GM11168 (cell line): ENCODE results near the gene TMEM167B.
"Not testable (repeated sequence)": the region's sequence is repeated elsewhere in the genome, so short reads cannot be mapped to it uniquely, and the experiment has no call there.

Experiments used
- in situ Hi-C: fragments of 300-500 bp; cut with MboI; formaldehyde crosslinking; loops from one replicate; pipeline ENCODE4 v1.12.0; 2022; ENCODE audit warnings: low sequenced_read_pairs; ENCODE audit not compliant: unreplicated experiment

The TMEM167B gene

DNA sequence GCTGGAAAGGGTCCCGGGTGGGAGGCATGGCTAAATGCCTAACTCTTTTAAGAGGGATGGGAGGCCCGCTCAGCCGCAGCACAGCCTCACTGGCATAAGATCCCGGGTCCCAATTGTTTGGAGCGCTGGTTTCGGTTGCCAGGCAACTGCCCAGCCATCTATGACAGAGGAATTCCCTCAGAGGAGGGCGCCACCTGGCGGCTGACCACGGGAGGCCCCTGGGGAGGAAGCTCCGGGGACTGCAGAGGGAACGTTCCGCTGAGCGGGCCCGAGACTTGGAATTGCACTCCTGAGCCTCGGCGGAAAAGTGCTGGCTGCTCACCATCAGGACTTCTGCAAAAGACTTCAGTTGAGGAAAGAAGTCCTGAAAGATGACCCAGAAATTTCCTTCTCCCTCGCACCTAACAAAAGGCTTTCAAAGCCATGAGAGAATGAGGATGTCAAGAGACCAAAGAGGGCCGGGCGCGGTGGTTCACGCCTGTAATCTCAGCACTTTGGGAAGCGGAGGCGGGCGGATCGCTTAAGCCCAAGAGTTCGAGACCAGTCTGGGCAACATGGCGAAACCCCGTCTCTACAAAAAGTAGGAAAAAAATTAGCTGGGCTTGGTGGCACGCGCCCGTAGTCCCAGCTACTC is 22.2 kb downstream of the TMEM167B start:
- in situ Hi-C loops: no loop called here

- in situ Hi-C loops: no loop called here
Measured at GRCh38 chr1:109113590-109114341, 23.2 kb downstream of the TMEM167B start, which contains the start of gene ELAPOR1. ELAPOR1 (plus strand) TSS chr1:109114115; CDS start chr1:109114184, 69 bp downstream.

DNA sequence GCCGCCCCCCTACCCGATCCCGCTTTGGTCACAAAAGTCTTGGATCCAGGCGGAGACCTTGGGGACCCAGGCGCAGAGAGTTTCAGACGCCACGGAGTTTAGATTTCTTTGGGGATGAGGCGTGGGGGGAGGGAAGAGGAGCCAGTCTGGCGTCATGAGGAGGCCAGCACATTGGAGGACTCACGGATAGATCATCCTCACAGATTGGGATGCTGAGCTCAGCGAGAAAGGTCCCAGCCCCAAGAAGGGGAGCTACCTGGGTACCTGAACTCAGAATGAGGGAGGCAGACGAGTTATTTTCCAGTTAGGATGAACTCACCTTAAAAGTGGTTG is 23.7 kb downstream of the TMEM167B start:
- in situ Hi-C loops: no loop called here

- in situ Hi-C loops: no loop called here
Measured at GRCh38 chr1:109115685-109116084, 25.1 kb downstream of the TMEM167B start.

DNA sequence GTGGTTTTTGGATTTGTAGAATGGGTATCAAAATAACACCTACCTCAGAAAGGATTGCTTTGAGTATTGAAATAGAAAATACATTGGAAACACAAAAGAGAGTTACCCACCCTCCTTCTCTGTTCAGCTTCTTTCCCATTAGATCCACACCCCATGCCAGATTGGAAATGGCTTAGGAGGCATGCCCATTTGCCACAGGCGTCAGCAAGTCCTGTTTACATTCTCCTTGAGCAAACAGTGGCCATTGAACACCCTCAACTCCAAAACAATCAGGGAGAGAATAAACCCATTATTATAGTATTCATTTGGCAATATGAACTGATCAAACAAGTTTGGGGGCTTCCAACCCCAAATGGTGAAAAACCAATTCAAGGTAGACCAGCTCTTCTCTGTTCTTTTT is 25.7 kb downstream of the TMEM167B start:
- in situ Hi-C loops: no loop called here

DNA sequence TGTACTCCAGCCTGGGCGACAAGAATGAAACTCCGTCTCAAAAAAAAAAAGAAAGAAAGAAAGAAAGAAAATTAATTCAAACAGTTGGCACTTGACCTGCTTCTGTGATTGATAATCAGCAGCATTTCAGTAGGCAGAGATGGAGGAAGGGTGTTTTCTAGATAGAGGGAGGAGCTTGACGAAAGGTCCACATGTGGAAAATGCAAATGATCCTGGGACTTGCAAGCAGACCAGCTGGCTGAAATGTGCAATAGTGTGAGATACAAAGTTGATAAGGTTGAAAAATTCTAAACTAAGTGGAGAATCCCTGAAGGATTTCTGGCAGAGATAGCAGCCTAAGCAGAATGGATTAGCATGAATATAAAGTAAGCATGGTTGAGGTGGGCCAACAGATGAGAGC is 27.5 kb downstream of the TMEM167B start:
- in situ Hi-C loops: no loop called here

DNA sequence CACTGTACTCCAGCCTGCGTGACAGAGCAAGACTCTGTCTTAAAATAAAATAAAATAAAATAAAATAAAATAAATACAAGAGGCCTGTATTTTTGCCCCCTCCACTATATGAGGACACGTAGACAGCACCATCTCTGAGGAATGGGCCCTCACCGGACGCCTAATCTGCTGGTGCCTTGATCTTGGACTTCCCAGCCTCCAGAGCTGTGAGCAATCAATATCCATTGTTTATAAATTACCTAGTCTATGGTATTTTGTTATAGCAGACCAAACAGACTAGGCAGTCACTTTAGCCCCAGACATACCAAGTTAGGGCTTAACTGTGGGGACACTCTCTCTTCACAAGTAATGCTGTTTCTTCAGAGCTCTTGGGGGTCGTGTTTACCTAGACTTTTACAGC is 29.8 kb downstream of the TMEM167B start:
- in situ Hi-C loops: no loop called here

DNA sequence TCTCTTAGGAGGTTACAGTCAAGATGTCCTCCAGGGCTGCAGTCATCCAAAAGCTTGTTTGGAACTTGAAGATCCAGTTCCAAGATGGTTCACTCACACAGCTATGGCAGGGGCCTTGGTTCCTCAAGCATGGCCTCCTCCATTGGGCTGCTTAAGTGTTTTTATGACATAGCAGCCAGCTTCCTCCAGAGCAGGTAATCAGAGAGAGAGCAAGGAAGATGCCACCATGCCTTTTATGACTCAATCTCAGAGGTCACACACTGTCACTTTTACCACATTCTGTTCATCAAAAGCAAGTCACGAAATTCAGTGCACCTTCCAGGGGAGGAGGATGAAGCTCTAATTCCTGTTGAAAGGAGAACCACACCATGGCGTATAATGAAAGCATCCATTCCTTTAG is 40.5 kb downstream of the TMEM167B start:
- in situ Hi-C loops: no loop called here

- in situ Hi-C loops: no loop called here
Measured at GRCh38 chr1:109131800-109132199, 41.2 kb downstream of the TMEM167B start.

DNA sequence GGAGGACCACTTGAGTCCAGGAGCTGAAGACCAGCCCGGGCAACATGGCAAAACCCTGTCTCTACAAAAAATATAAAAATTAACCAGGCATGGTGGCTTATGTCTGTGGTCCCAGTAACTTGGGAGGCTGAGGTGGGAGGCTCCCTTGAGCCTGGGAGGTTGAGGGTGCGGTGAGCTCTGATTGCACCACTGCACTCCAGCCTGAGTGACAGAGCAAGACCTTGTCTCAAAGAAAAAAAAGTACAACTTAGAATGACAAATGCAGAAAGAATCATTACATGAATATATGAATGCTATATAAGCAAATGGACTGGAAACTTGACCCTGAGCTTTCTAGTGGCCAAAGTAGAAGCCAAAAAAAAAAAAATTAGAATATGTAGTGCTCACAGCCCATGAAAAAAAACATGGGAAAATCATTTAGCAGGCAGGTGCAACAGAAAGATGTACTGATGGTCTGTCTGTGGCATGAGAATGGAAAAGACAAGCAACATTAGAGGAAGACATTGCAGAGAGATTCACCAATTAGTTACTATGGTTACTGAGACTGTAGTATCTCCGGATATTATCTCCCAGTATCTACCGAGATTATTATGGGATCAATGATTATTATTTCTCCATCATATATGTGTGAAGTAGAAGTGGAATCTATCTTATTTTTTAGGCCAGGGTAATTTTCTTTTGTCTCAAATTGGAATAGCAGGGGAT is 42.6 kb downstream of the TMEM167B start:
- in situ Hi-C loops: no loop called here

DNA sequence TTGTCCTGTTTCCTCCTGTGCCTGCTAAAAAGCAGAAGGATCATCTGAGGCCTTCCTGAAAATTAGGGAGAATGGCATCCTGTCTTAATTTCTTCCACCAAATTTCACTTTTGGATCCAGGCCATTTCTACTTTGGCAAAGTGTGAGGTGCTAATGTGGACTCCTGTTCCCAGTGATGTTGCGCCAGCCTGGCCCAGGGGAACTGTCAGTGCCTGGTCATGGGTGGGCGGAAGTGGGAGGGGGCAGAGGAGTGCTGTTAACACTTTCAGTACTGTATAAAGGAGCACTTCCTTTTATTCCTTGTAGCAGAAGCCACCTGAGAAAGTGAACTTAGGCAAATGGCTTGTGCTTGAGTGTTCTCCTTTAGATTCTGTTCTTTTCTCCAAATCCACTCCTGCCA is 43.3 kb downstream of the TMEM167B start:
- in situ Hi-C loops: no loop called here

- in situ Hi-C loops: no loop called here
Measured at GRCh38 chr1:109134423-109134822, 43.9 kb downstream of the TMEM167B start.

- in situ Hi-C loops: no loop called here
Measured at GRCh38 chr1:109135940-109136339, 45.4 kb downstream of the TMEM167B start.

- in situ Hi-C loops: no loop called here
Measured at GRCh38 chr1:109136766-109137165, 46.2 kb downstream of the TMEM167B start.

DNA sequence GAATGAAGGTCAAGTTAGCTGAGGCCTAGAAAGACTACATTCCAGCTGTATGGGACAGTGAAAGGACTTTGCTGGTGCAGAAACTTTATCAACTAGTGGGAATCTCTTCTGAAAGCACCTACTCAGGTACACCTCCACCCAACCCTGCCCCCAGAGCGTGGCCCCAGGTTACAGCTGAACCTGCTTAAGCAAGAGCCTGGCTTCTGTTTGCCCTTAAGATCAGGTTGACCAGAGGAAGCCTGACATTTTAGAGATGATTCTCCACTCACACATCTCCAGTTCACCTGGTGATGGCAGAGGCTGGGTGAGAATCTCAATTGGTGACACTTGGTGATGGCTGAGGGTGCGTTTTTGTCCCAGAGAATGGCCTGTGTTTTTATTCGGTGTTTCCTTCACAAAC is 47.4 kb downstream of the TMEM167B start:
- in situ Hi-C loops: no loop called here

DNA sequence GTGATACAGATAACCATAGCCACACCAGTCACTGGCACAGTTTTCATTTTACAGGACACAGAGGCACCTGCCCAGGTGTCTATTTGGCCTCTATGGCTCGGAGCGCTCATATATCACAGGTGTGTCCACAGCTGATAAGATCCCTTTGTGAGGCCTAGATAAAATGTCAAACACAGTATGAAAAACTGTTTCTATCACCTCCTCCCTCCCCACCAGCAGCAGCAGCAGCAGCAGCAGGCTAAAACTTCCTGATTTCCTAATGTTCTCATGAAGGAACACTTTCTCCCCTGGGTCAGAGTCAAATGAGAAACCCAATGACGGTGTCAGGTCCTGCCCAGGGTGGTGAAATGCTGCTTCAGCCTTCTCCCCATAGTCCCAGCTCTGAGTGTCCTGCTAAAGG is 47.8 kb downstream of the TMEM167B start:
- in situ Hi-C loops: no loop called here

- in situ Hi-C loops: no loop called here
Measured at GRCh38 chr1:109140392-109140791, 49.8 kb downstream of the TMEM167B start.

GRCh38 chr1:109142260-109142659 is 51.7 kb downstream of the TMEM167B start:
- in situ Hi-C loops: no loop called here

DNA sequence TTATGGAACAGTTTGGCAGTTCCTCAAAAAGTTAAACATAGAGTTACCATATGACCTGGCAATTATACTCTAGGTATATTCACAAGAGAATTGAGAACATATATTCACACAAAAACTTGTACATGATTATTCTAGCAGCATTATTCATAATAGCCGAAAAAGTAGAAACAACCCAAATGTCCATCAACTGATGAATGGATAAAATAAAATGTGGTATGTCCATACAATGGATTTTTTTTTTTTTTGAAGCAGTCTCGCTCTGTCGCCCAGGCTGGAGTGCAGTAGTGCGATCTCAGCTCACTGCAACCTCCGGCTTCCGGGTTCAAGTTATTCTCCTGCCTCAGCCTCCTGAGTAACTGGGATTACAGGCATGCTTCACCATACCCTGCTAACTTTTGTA is 52.2 kb downstream of the TMEM167B start:
- in situ Hi-C loops: not testable (repeated sequence)
